Hippocampal formation (tissue), 2 donors: ENCODE data around the gene MDP1.
A peak's percentile ranks its signal among the peaks of the same experiment; 100 is the strongest.

ENCODE experiments used
- DNase-seq, 2 donors: peaks; one replicate each; lab custom pipeline; 2025; lab: John Stamatoyannopoulos, UW

The MDP1 gene

DNA sequence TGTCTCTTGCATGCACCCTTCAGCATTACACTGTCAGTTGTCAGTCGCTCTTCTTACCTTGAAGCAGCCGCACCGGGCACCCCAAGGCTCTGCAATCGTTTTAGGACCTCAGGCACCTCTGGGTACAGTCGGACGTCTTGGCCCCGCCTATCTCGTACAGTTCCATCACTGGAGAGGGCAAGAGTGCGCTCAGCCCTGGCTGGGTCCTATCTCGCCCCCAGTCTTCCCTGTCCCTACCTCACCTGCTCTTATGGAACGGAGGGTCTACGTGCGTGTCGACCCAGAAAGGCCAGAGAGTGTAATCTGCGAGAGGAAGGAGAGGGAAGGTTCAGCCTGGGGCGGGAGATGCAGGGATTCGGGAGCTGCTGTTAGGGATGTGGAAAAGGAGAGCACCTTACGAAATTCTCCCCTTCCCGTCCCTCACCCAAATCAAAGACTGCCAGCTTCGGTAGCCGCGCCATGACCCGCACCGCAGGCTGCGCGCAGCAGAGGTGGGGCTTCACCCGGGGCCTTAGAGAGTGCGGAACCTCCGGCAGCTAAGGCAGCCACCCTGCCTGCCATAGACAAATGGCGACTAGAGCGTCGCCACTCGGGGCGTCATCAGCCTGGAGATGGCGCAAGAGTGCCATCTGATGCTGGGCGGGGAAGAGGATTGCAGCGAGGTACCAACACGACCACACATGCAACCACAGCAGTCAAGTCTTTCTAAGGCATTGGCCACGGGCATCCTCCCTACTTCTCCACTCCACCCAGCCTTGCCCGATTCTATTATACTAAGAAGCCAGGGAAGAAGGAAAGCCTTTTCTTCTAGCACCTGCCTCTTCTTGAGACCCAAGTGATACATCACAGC, at the start of gene MDP1:
Gene MDP1 (minus strand): TSS at position 572 of the 850 bp plus-strand sequence. CDS start 111 bp downstream, at position 461.
- DNase-seq = peak; percentile 82 to 91

DNA sequence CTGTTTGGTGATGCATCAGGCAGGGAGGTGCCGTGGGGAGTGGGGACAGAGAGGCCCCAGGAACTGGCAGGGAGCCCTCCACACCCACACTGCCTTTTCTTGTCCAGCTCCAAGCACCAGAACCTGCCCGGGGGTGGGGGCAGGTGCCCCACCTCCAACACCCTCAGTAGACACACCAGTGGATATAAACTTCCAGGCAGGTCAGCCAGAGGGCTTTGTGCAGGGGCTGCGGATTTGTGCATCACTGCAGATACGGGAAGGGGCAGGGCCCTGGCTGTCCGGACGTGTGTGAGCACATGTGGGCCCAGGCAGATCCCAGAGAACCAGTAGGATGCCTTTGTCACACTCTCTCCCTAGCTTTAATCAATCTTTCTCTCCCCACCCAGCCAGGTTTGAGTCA, 48.4 kb upstream of the MDP1 start:
- no peak for DNase-seq

DNA sequence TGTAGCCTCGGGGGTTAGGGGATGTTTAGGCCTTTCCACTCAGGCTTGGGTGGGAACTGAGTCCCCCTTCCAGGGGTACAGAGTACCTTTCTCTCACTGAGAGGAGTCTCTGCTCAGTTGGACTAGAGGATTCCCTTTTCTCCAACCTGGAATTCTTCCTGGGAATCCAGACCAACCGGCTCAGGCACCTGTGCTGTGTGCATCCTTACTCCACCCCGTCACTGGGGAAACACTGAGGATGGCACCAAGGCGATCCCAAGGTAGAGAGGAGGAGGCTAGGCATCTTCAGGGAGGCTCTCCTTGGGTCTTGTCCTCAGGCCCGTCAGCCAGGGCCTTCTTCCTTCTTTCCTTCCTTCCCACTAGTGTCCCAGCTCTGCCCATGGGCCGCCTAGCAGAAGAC, 48.0 kb upstream of the MDP1 start:
- no peak for DNase-seq

DNA sequence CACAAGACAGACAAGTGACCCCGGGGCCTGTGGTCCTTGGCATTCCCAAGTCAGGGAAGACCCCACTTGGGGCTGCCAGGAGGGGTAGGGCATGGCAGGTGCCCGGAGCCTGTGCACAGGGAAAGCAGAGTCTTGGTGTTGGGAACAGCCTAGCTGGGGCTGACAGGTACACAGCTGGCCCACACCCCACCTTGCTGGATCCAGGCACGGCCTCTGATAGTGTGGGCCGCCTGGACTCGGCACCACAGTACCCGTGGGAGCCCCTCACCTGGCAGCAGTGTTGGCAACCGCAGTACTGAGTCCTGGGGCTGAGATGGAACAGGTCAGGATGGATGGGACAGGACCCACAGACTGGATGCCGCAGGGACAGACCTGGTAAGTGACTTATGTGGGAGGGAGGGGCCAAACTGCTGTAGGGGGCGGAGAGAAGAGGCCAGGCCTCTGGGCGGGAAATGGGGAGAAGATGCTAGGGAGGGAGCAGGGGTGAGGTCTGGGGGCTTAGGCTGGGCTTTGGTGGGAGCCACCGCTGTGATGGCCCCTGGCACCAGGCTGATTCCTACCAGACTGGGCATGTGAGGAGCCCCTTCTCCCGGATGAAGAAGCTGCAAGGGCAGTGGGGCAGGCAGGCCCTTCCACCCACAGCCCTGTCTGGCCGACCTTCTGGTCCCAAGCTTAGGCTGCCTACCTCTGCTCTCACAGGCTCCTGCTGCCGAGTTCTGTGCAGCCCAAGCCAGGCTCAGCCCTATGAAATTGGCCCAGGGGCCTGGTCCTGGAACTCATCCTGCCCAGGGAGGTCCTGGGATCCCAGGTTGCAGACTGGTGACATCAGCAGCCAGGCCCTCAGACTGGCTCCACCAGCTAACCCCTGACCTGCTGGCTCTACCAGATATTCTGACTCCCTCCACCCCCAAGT, 47.2 kb upstream of the MDP1 start, which contains the start of gene TGM1:
Gene TGM1 (minus strand): TSS at position 357 of the 913 bp plus-strand sequence. CDS start 825 bp downstream, outside the sequence.
- no peak for DNase-seq

DNA sequence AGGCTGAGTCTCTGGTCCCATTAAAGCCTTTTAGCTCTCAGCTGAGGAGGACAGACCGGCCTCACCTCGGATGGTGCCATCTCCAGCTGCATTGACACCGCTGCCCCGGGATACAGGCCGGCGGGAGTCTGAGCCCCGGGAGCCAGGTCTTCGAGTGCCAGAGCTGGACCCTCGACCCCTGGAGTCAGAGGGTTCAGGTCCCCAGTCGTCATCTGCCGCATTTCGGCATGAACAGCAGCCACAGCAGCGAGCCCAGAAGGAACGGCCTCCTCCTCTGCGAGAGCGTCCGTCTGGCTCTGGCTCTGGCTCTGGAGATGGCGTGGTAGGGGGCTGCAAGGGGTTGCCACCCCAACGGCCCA, 46.1 kb upstream of the MDP1 start:
- DNase-seq = no peak

DNA sequence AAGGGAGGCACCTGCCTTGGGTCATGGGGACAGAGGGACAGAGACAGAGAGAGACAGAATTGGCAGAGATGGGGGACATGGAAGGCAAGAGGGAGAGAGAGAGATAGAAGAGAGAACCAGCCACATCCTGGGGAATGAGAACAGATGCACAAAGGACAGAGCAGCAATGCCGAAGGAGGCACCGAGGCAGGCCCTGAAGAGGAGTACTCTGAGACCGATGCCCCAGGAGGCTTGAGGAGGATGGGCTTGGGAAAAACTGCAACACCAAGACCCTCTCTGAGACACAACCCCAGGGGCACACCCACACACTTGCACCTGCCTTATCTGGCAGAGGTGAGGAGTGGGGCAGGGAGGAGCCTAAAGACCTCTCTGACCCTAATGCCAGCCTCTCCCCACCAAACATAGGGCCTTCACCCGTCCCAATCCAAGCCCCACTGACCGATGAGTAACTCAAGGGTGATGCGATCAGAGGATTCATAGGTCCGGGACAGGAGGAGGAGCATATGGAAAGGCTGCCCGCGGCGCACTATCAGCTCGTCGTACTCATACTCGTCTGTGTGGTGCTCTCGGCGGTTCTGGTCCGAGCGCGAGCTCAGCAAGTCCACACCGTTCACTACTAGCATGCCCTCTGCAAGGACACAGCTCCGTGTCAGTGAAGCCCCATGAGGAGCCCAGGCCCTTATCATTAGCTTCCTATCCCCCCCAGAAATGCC, 45.5 kb upstream of the MDP1 start:
- no peak for DNase-seq

DNA sequence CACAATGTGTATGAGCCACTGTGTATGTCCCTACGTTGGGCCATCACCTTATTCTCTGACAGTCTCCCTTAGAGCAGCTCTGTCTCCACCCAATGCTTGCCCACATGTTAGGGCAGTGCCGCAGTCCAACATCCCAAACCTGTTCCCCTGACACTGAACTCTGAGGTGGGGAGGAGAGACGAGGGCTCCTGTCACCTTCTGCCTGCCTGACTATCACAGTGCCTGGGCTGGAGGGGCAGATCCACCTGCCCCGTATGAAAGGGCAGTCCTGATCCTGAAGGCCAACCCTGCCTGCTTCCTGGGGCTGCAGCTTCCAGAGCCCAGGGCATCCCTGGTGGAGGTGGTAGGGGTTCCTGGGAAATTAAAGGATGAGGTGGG, 44.9 kb upstream of the MDP1 start:
- DNase-seq = no peak

DNA sequence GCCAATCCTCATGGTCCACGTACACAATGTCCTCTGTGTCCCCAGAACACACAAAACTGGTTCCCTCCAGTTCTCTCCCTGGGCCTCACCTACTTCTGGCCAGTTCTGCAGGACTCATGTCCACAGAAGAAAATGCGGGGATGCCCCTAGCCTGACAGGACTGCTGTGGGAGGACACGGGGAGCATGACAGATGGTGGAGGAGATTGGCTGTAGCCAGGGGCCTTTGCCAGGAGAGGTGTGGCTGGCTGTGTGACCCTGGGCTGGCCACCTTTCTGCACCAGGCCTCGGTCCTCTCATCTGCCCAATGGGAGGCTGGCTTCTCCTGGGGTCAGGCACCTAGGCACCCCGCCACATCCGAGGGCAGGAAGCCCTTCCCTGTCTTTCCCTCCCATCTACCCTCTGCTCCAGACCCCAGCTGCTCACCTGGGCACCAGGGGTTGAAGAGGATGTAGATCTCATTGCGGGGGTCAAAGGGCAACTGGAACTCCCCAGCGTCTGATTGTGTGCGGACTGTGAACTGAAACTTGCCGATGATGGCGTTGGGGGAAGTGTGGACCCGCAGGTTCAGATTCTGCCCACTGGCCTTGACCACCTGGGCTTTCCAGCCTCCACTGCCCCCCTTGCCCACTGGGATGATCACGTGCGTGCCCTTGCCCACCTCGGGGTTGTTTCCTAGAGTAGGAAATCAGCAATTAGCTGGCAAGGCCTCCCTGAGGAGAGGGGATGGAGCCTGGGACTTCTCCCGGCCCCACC, 44.3 kb upstream of the MDP1 start:
- DNase-seq = no peak

DNA sequence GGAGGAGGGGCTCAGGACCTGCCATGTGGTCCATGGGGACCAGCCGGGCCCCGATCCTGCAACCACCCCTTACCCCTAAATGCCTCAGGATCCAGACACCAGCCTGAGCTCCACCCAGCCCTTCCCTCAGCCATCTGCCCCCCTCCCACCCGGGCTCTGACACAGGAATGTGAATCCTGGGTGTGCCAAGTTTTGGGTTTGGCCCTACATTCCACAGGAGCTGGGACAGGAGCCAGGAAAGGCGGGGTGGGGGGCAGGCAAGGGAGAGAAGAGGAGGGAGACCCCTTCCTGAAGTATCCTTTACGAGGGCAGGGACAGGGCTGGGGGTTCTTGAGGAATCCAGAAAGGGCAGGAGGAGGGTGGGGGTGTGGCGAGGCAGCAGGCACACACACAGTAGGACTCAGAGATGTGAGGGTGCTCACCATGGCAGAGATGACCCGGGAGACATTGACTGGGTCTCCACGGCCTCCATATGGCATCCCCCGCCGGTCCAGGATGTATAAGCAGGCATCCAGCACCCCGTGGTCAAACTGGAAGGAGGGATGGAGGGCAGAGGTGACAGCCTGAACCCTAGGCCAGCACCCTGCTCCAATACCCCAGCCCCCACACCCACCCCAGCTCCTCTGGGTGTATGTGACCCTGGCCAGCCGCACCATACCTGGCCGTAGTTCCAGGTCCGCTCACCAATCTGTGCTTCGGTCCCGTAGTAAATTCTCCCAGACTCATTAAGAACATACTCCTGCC, 43.6 kb upstream of the MDP1 start:
- no peak for DNase-seq

DNA sequence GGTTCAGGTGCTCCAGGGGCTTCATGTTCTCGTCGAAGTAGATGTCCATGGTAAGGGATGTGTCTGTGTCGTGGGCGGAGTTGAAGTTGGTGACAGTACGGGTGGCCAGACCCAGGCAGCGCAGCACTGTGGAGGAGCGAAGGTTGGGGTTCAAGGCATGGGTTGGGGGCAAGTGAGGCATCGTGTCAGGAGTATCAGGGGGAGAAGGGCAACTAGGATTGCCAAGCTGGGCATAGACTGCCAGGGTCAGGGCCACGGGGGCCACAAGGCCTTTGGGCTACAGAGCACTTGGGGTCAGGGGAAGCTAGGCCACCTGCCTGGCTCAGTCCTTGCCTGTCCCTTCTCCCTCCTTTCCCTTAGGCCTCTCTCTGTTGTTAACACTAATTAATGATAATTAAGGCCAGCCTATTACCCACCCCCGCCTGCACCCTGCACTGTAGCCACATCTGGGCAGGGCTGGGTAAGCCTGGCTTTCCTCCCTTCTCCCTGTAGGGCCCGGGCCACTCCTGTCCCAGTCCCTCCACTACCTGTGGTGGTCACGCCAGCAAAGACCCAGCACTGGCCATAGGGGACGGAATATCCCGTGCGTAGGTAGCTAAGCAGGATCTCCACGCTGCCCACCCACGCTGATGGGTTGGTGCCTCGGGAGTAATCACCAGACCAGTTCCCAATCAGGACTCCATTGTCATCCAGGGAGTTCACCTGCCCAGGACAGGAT, 42.8 kb upstream of the MDP1 start:
- no peak for DNase-seq

DNA sequence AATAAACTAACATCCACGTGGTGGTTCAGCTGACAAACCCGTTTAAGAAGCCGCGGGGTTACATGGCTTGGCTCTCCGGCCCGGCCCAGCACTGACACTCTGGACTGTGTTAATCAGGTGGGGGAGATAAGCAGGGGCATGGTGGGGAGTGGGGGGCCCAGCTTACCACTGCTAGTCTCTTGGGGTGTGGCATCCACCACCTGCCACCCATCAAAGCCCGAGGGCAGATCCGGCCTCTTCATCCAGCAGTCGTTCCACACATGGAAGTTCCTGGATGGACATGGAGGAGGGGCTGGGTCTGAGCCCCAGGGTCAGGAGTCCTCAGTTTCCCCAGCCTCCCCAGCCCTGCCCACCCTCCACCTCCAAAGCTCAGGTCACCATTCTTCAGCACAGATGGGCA, 42.3 kb upstream of the MDP1 start:
- DNase-seq = no peak

DNA sequence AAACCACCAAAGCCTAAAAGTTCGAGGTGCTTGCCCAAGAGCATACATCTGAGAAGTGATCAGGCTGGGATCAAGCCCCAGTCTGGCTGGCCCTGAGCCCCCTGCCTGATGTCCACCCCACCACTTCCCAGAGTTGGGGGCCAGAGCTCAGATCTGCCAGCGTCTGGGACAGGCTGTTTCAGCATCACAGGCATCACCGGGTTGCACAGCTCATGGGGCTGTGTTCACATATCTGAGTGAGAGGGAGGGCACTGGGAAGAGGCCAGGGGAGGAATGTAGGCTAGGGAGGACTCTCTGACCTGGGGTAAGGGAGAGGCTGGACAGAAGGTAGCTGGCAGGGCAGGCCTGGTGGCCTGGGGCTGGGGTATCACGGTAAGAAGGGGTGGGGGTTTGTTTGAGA, 41.1 kb upstream of the MDP1 start:
- DNase-seq = no peak

DNA sequence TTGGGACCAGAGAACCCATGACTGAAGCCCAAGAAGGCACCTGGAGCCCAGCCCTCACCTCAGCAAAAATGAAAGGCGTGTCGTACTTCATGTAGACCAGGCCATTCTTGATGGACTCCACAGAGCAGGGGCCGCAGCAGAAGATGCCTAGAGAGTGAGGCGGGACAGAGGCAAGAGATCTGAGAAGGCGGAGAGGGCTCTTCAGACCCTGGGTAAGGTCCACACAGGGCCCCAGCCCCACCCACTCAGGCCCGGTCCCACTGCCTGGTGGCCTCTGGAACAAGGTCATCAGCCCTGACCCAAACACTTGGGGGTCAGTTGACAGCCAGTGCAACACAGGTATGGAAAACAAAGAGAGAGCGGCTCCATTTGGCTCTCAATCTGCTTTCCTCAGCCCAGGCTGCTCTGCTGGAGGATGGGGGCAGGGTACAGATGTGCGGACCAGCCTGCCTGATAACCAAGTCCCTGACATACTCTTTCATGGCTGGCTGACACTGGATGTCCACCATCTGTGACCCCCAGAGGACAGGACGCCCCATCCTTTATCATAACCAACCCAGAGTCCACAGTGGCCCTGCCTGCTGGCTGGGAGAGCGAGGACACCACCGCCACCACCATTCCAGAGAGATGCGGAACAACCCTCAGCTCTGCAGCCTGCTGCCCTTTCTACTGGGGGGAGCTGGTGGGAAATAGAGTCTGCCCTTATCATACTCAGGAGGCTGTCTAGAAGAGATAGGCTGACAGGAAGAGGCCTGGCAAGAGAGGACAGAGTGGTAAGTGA, 40.3 kb upstream of the MDP1 start:
- no peak for DNase-seq

DNA sequence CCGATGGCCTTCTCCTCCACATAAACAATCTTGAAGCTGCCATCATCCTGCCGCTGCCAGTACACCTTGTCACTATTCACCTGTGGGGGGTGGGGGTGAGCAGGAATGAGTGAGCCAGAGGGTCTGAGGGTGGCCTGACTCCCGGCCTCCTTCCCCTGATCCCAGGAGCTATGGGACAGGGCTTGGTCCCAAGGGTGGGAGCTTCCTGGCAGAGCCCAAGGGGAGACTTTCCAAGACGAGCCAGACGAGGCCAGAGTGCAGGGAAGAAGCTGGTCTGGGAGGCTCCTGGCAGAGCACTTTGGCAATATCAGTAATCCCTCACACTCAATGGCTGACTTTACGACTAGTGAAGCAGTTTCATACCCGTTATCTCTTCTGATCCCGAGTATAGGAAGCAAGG, 39.6 kb upstream of the MDP1 start:
- DNase-seq = no peak

DNA sequence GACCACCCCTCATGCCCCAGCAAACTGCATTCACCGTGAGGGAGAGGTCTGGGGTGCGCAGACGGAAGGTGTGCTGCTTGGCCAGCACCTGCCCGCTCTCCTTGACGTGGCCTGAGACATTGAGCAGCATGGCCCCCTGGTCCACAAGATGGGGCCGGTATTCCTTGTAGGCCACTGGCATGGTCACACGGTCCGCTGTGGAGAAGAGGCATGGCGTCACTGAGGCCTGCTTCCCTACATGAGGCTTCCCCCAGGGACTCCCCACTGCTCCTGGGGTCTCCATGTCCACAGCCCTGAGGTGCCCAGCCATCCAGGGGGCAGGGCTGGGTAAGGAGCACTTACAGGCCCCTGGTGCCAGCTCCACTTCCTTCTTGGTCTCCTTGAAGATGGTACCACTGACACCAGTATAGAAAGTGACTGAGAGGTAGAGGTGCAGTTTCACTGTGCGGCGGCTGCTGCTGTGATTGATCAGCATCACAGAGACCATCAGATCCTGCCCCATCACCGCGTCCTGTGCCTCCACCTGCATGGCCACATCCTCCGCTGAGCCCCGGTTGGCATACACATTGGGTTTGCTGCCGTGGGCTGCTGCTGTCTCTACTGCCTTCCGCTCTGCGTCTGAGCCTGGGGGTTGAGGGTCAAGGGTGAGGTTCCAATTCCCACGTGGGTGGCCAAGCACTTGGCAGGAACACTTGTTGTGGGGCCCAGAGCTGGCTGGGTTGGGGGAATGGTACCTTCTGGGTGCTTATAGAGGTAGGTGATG, 38.9 kb upstream of the MDP1 start:
- DNase-seq = no peak

DNA sequence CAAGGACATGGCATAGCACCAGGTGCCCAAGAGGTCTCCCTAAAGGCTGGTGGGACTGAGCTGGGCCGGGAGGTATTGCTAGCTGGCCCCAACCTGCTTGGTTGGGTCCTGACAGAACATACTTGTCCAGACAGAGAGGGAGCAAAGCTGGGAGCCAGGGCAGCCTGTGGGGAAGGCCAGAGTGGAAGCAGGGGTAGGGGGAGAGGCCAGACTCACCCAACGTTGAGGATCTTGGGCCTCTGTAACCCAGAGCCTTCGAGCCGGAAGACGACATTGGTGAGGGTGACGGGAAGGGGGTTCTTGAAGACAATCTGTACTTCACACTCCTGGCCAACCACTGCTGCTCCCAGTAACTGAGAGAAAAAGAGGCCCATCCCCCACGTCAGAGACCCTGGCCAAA, 38.1 kb upstream of the MDP1 start:
- DNase-seq = no peak

DNA sequence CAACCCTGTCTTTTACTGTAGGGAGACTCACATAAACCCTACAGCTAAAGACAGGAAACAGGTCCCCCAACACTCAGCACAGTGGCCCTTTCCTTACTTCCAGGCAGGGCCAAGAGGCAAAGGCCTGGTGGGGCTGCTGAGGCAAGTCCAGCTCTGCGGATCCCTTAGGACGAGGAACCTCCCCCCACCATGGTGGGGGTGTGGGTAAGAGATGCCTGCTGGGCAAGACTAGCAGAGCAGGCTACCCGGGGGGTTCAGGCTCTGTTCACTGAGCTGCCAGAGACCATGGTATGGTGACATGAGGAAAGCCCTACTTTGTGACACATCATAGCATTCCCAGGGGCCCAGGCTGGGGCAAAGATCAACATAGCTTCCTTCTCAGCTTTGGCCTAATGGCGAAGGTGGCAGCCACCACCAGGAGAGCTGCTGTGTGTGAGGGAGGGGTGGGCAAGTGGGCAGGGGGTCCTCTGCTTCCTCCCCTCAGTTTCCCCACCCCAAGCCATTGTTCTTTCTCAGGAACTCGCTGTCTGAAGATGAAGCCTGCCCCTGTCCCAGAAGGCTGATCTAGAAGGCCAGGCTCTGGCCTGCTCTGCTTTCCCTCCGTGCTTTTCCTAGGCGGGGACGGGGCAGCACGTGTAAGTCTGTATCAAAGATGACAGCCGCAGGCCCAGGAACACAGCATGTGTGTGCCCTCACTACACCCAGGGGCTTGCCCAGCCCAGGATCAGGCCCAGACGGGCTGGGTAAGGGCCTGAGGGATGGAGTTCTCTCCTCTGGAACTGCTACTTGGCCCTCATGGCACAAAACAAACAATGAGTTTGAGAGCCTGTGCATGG, 36.6 kb upstream of the MDP1 start:
- no peak for DNase-seq

DNA sequence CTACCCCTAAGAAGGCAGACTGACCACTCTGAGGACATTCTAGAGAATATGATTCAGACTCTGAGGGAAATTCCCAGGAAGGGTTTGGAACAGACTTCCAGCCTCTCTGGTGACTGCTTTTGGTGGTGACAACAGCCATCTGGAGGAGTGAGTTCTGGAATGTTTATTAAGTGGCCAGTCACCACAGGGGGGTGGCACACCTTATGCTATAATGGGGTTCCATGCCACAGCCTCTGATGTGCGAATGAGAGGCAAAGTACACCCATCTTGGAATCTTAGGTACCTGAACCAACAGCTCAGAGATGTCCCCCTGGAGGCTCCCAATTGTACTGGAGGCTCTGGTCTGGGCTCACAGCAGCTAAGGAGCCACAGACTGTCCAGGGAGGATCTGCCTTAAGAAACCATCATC, 36.0 kb upstream of the MDP1 start:
- DNase-seq = no peak
